ENCODE data around the gene FNDC1. TPM values are rescaled to one million over a fixed set of nuclear protein-coding genes. Genes with fewer than 3 reads are reported as not detected.

Gene FNDC1
- polyA plus RNA-seq, result 0.36 TPM in 1 of 2 replicates, not detected in the other

GRCh38 chr6:159169193-159169555 lies at the start of gene FNDC1:
FNDC1 (plus strand) TSS chr6:159169400; CDS start chr6:159169597, 197 bp downstream.

Other genes starting within 250 kb of the FNDC1 start
- gene RSPH3, start 169.2 kb upstream of the FNDC1 start, polyA plus RNA-seq, result 14.1 and 15.5 TPM in 2 replicates
- 0.39 TPM in 1 of 2 replicates, not detected in the other for gene TAGAP, start 124.4 kb upstream of the FNDC1 start, polyA plus RNA-seq

Measured in Purkinje cell (primary cell).